DOHH2 (cell line): ENCODE measurements around the gene PGR.

Source experiments
- EZH2phosphoT487 ChIP-seq: fragments of 200-600 bp; sonication (generic); IDR thresholded peaks from 2 replicates; pipeline ENCODE4 v1.6.1; 2017; ENCODE audit warnings: borderline replicate concordance, mild to moderate bottlenecking, antibody characterized with exemption, low read length, moderate library complexity, mixed read lengths
- TF ChIP-seq, protein P1 (sequence below): fragments of 200-600 bp; sonication (generic); IDR thresholded peaks from one replicate; pipeline ENCODE4 v1.5.1; 2014; ENCODE audit warnings: antibody characterized with exemption, mild to moderate bottlenecking, low read depth, low read length; ENCODE audit not compliant: poor library complexity, severe bottlenecking

DNA sequence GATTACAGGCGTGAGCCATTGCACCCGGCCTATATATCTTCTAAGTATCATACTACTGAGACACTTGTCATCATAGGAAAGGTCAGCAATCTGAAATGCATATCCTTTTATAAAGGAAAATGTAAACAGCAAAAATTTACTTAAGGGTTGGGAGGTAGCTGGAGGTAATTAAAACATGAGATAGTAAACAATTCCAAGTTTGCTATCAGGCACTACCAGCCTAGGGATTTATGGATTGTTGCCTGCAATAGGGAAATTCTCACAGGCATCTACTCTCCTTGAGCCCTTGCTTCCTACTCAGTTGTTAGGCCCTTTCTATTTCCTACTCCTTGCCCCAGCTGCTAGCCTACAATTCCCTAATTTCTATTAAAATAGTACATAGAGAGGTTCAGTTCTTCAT, 16.1 kb downstream of the PGR start:
- TF ChIP-seq, protein P1, sequence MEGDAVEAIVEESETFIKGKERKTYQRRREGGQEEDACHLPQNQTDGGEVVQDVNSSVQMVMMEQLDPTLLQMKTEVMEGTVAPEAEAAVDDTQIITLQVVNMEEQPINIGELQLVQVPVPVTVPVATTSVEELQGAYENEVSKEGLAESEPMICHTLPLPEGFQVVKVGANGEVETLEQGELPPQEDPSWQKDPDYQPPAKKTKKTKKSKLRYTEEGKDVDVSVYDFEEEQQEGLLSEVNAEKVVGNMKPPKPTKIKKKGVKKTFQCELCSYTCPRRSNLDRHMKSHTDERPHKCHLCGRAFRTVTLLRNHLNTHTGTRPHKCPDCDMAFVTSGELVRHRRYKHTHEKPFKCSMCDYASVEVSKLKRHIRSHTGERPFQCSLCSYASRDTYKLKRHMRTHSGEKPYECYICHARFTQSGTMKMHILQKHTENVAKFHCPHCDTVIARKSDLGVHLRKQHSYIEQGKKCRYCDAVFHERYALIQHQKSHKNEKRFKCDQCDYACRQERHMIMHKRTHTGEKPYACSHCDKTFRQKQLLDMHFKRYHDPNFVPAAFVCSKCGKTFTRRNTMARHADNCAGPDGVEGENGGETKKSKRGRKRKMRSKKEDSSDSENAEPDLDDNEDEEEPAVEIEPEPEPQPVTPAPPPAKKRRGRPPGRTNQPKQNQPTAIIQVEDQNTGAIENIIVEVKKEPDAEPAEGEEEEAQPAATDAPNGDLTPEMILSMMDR: no peak
- no peak for TF ChIP-seq EZH2phosphoT487
